HCT116 (cell line): Measurements from ENCODE around the gene VAMP1. TPM values are rescaled to one million over a fixed set of nuclear protein-coding genes. Genes with fewer than 3 reads are reported as not detected.

Experiments used
- ATAC-seq: fragments of 200-7000 bp; cut with Tn5 transposase; 2 replicates; pipeline ENCODE4 v1.9.1; 2020; ENCODE audit warnings: mild to moderate bottlenecking, moderate library complexity
- BruUV-seq: library from RNA; stranded (reverse); fragments of 400-500 nt; replicated peaks from 2 replicates; lab custom pipeline; 2021; lab: Mats Ljungman, UMichigan
- CTCF ChIA-PET: fragments of 300-600 bp; sonication (Branson Sonifier 250); formaldehyde crosslinking; loops from one replicate; lab custom pipeline; 2021; ENCODE audit warnings: antibody characterized with exemption; lab: Charles Lee
- POLR2A ChIA-PET: fragments of 300-600, 350-600 bp; sonication (Branson Sonifier 250); formaldehyde crosslinking; loops from one replicate; lab custom pipeline; 2021; ENCODE audit warnings: antibody characterized with exemption; lab: Charles Lee
- RAD21 ChIA-PET, 2 experiments: fragments of 300-600 bp; sonication (Branson Sonifier 250); formaldehyde crosslinking; loops; one replicate each; lab custom pipeline; 2023; ENCODE audit warnings: low total read pairs in 2 of 2; ENCODE audit not compliant: uncharacterized antibody in 2 of 2, unreplicated experiment in 2 of 2, low non-redundant PET in 1 of 2; lab: Charles Lee
- DNase-seq: peaks from one replicate; pipeline ENCODE4 v3.0.0-alpha.2; 2010; ENCODE audit warnings: low read depth, low spot score
- H2AFZ ChIP-seq: fragments of 200-600 bp; shearing (Covaris generic), sonication (generic); 2 replicates; pipeline ENCODE4 v1.6.1; 2017; ENCODE audit warnings: low read depth, mixed run types, mixed read lengths, antibody characterized with exemption, low read length; ENCODE audit not compliant: poor library complexity, severe bottlenecking
- H3K27ac ChIP-seq: 2 replicates; pipeline ENCODE4 v1.5.1; 2012; ENCODE audit warnings: low read depth, low read length
- H3K27me3 ChIP-seq: fragments of 200-600 bp; sonication (generic); 2 replicates; pipeline ENCODE4 v1.6.1; 2016; ENCODE audit warnings: mixed run types, low read length, mixed read lengths; ENCODE audit not compliant: insufficient read depth
- H3K36me3 ChIP-seq, 2 experiments: fragments of 200-500 bp in 1 of 2; fragments of 200-600 bp in 1 of 2; sonication (Bioruptor generic) in 1 of 2; sonication (generic) in 1 of 2; 2 replicates each; pipeline versions ENCODE4 v1.5.1 to v1.6.1; 2014 to 2016; ENCODE audit warnings: low read length in 2 of 2, inconsistent platforms in 1 of 2, mixed read lengths in 1 of 2, mixed run types in 1 of 2; ENCODE audit not compliant: insufficient read depth in 2 of 2, control insufficient read depth in 1 of 2
- H3K4me1 ChIP-seq, 2 experiments: fragments of 200-600 bp in 1 of 2; sonication (generic) in 1 of 2; 2 replicates each; pipeline versions ENCODE4 v1.5.1 to v1.6.1; 2012 to 2017; ENCODE audit warnings: low read length in 2 of 2, inconsistent platforms in 1 of 2, mild to moderate bottlenecking in 1 of 2, mixed read lengths in 1 of 2, mixed run types in 1 of 2, moderate library complexity in 1 of 2; ENCODE audit not compliant: insufficient read depth in 2 of 2, control insufficient read depth in 1 of 2
- H3K4me2 ChIP-seq: fragments of 200-600 bp; sonication (generic); 2 replicates; pipeline ENCODE4 v1.6.1; 2017; ENCODE audit warnings: mixed run types, low read length, mixed read lengths
- H3K4me3 ChIP-seq, 2 experiments: fragments of 200-600 bp in 1 of 2; sonication (generic) in 1 of 2; replicated peaks in 1 of 2; 2 replicates each; pipeline ENCODE4 v1.5.1; 2011 to 2016; ENCODE audit warnings: low read length in 2 of 2, control low read depth in 1 of 2, low read depth in 1 of 2, mild to moderate bottlenecking in 1 of 2, mixed read lengths in 1 of 2, mixed run types in 1 of 2
- H3K79me2 ChIP-seq: fragments of 200-600 bp; sonication (generic); 2 replicates; pipeline ENCODE4 v1.6.1; 2017; ENCODE audit warnings: mild to moderate bottlenecking, mixed run types, low read length, moderate library complexity, mixed read lengths; ENCODE audit not compliant: insufficient read depth
- H3K9ac ChIP-seq: fragments of 200-600 bp; sonication (generic); 2 replicates; pipeline ENCODE4 v1.6.1; 2016; ENCODE audit warnings: low read length, mixed read lengths
- H3K9me2 ChIP-seq: fragments of 200-600 bp; sonication (generic), shearing (Covaris generic); 2 replicates; pipeline ENCODE4 v1.6.1; 2017; ENCODE audit warnings: mixed run types, mild to moderate bottlenecking, moderate library complexity; ENCODE audit not compliant: insufficient read depth
- H3K9me3 ChIP-seq, 2 experiments: fragments of 200-500 bp in 1 of 2; fragments of 200-600 bp in 1 of 2; sonication (Bioruptor generic) in 1 of 2; sonication (generic) in 1 of 2; 2 replicates each; pipeline ENCODE4 v1.6.1; 2014 to 2017; ENCODE audit warnings: low read length in 2 of 2, mixed read lengths in 2 of 2, inconsistent platforms in 1 of 2, low read depth in 1 of 2, mild to moderate bottlenecking in 1 of 2, mixed run types in 1 of 2, moderate library complexity in 1 of 2; ENCODE audit not compliant: control insufficient read depth in 1 of 2, insufficient read depth in 1 of 2
- H4K20me1 ChIP-seq: fragments of 200-600 bp; sonication (generic), shearing (Covaris generic); 2 replicates; pipeline ENCODE4 v1.6.1; 2017; ENCODE audit warnings: mixed run types, mild to moderate bottlenecking, moderate library complexity; ENCODE audit not compliant: insufficient read depth
- EZH2phosphoT487 ChIP-seq: fragments of 200-600 bp; IDR thresholded peaks from 2 replicates; pipeline ENCODE4 v1.6.1; 2018; ENCODE audit warnings: antibody characterized with exemption, borderline replicate concordance
- JUND ChIP-seq: IDR thresholded peaks from 2 replicates; pipeline ENCODE4 v1.6.1; 2012
- RAD21 ChIP-seq: IDR thresholded peaks from 2 replicates; pipeline ENCODE4 v1.6.1; 2012; ENCODE audit warnings: low read depth, mild to moderate bottlenecking
- YY1 ChIP-seq: IDR thresholded peaks from 2 replicates; pipeline ENCODE4 v1.6.1; 2011; ENCODE audit warnings: low read length, low read depth, moderate library complexity, mild to moderate bottlenecking; ENCODE audit not compliant: insufficient replicate concordance; ENCODE audit errors: extremely low read depth
- ZNF274 ChIP-seq: fragments of 200-500 bp; sonication (Bioruptor generic); IDR thresholded peaks from 2 replicates; pipeline ENCODE4 v1.6.1; 2014; ENCODE audit warnings: mild to moderate bottlenecking, low read depth, low read length, inconsistent platforms
- intact Hi-C: fragments of 100-400 bp; cut with micrococcal nuclease; formaldehyde crosslinking; loops from 2 replicates; pipeline ENCODE4 v1.10.0; 2022
- total RNA-seq: library from RNA; stranded (reverse); gene quantifications from one replicate; pipeline ENCODE4 v1.2.1, GENCODE V29; 2021; ENCODE audit not compliant: unreplicated experiment
- TF ChIP-seq, protein P1 (sequence below), 3 experiments: fragments of 200-600 bp in 1 of 3; sonication (generic) in 1 of 3; IDR thresholded peaks in 2 of 3; conservative IDR thresholded peaks in 1 of 3; 2 replicates each; pipeline ENCODE4 v1.5.1; 2012 to 2017; ENCODE audit warnings: low read depth in 2 of 3, low read length in 2 of 3, antibody characterized with exemption in 1 of 3, borderline replicate concordance in 1 of 3, control low read depth in 1 of 3, mild to moderate bottlenecking in 1 of 3, mixed read lengths in 1 of 3, mixed run types in 1 of 3, moderate library complexity in 1 of 3; ENCODE audit not compliant: insufficient read depth in 1 of 3

Gene VAMP1
- total RNA-seq, 1 experiment from 2014 or later: 12.1 TPM

DNA sequence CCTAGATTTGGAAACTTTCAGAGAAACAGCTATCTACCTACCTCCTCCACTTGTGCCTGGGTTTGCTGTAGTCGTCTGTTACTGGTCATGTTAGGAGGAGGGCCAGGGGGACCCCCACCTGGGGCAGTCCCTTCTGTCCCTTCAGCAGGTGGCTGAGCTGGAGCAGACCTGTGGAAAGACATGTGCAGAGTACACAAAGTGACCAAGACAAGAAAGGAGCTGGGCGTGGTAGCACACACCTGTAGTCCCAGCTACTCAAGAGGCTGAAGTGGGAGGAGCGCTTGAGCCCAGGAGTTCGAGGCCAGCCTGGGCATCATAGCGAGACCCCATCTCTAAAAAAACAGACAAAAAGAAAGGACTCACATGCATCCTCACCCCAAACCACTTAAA lies 4.3 kb downstream of the VAMP1 start:
- H3K4me3 ChIP-seq: no peak overlapping the region
- no peaks in the 10 kb centered on the region for H3K9me2 ChIP-seq
- H2AFZ ChIP-seq: no peak overlapping the region
- intact Hi-C loops: loop anchor here (5.0 kb wide), 1 partner anchor 129 kb away; no protein-coding TSS in a partner anchor
- TF ChIP-seq EZH2phosphoT487 (no peak), JUND (no peak), ZNF274 (no peak), RAD21 (no peak)
- no peak overlapping the region for H3K9ac ChIP-seq
- H4K20me1 ChIP-seq: no peaks in the 10 kb centered on the region
- H3K36me3 ChIP-seq: peaks cover 14 to 31% of the 10 kb centered on the region in 2 experiments; a peak in 3 of 4 replicates
- BruUV-seq: no TSS peak
- H3K9me3 ChIP-seq: no peaks in the 10 kb centered on the region
- H3K4me1 ChIP-seq: peaks cover 8 to 17% of the 10 kb centered on the region in 2 experiments
- ChIA-PET RAD21 (interaction anchor here (1.1 to 1.7 kb wide), 5 partner anchors 44 to 478 kb away, joined by 3 to 5 read pairs (median 5); no protein-coding TSS in a partner anchor), CTCF (interaction anchor here (0.8 to 2.1 kb wide), 16 partner anchors 42 to 399 kb away, joined by 3 to 46 read pairs (median 5); partner anchors contain the start of gene TNFRSF1A), POLR2A (interaction anchor here (1.1 to 1.5 kb wide), 2 partner anchors 68 to 140 kb away, joined by 3 to 7 read pairs; partner anchors contain the start of gene GAPDH)
- no peak overlapping the region for H3K4me2 ChIP-seq
- no peak for ATAC-seq
- no peaks in the 10 kb centered on the region; the same call in 1 of the 2 replicates for H3K79me2 ChIP-seq
- no peak overlapping the region for H3K27ac ChIP-seq
- no peak for DNase-seq
- H3K27me3 ChIP-seq: no peaks in the 10 kb centered on the region

DNA sequence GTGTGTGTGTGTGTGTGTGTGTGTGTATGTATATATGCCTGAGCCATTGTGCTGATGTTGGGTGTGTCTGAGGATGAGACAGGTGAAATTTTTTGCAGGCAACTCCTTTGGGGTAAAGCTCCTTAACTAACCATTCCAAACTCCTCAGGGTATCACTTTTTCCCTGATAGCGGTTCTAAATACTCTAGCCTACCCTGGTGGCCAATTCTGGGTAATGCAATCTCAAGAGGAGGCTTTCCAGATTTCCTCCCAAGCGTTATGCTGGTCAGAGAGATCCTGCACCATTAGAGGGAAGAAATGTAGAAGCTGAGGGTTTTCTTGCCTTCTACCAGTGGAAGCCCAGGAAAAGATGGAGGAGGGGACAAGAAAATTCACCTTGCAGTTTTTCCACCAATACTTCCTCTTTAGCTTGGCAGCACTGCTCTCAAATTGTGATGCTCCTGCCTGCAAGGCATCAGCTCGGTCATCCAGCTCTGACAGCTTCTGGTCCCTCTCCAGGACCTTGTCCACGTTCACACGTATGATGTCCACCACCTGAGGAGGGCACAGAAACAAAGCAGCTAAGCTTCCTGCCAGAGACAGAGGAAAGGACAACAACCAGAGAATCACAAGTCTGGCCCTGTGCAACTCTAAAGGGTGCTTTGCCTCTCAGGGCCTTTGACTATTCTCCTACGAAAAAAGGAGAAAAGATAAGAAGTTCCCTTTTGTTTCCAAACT lies 4.9 kb downstream of the VAMP1 start:
- H4K20me1 ChIP-seq: no peaks in the 10 kb centered on the region
- H3K27me3 ChIP-seq: no peaks in the 10 kb centered on the region
- no peak overlapping the region for H3K4me2 ChIP-seq
- no TSS peak for BruUV-seq
- ChIA-PET RAD21 (interaction anchor here (0.7 to 1.7 kb wide), 11 partner anchors 40 to 477 kb away, joined by 3 to 9 read pairs (median 4); no protein-coding TSS in a partner anchor), POLR2A (interaction anchor here (1.0 to 1.5 kb wide), 4 partner anchors 69 to 142 kb away, joined by 3 to 7 read pairs (median 3); partner anchors contain the start of gene GAPDH), CTCF (interaction anchor here (0.6 to 2.1 kb wide), 26 partner anchors 21 to 1622 kb away, joined by 3 to 46 read pairs (median 4); partner anchors contain the start of genes CD27 and TNFRSF1A)
- ATAC-seq (peak; percentile 64), DNase-seq (peak; percentile 54)
- no peaks in the 10 kb centered on the region for H3K9me3 ChIP-seq
- H2AFZ ChIP-seq: no peak overlapping the region
- no peaks in the 10 kb centered on the region for H3K9me2 ChIP-seq
- peaks cover 14 to 31% of the 10 kb centered on the region in 2 experiments; a peak in 3 of 4 replicates for H3K36me3 ChIP-seq
- H3K4me1 ChIP-seq: peaks cover 6 to 14% of the 10 kb centered on the region in 2 experiments
- H3K27ac ChIP-seq: no peak overlapping the region
- no peak overlapping the region for H3K4me3 ChIP-seq
- intact Hi-C loops: loop anchor here (1.0 to 5.0 kb wide), 4 partner anchors 42 to 403 kb away; no protein-coding TSS in a partner anchor
- H3K79me2 ChIP-seq: no peaks in the 10 kb centered on the region; the same call in 1 of the 2 replicates
- no peak overlapping the region for H3K9ac ChIP-seq
- TF ChIP-seq, protein P1, sequence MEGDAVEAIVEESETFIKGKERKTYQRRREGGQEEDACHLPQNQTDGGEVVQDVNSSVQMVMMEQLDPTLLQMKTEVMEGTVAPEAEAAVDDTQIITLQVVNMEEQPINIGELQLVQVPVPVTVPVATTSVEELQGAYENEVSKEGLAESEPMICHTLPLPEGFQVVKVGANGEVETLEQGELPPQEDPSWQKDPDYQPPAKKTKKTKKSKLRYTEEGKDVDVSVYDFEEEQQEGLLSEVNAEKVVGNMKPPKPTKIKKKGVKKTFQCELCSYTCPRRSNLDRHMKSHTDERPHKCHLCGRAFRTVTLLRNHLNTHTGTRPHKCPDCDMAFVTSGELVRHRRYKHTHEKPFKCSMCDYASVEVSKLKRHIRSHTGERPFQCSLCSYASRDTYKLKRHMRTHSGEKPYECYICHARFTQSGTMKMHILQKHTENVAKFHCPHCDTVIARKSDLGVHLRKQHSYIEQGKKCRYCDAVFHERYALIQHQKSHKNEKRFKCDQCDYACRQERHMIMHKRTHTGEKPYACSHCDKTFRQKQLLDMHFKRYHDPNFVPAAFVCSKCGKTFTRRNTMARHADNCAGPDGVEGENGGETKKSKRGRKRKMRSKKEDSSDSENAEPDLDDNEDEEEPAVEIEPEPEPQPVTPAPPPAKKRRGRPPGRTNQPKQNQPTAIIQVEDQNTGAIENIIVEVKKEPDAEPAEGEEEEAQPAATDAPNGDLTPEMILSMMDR (IDR thresholded peaks at IDR 0.05 in 2 of 3, conservative IDR thresholded peaks at IDR 0.05 in 1 of 3; ENCODE audit: borderline replicate concordance in 1 of 3, insufficient read depth in 1 of 3, low read depth in 2 of 3, low read length in 2 of 3): peak; percentile 84 to 85 (median 85)
- TF ChIP-seq RAD21: peak; percentile 95
- TF ChIP-seq YY1: no peak
